Urinary bladder (tissue), 4 donors: ENCODE results near the gene LYRM2. TPM values are rescaled to one million over a fixed set of nuclear protein-coding genes. Genes with fewer than 3 reads are reported as not detected.

Experiments used
- DNase-seq: peaks from one replicate; pipeline ENCODE4 v3.0.0-alpha.2; 2015; ENCODE audit errors: extremely low spot score
- H3K27ac ChIP-seq: one replicate; pipeline ENCODE4 v1.5.1; 2013; ENCODE audit warnings: low read depth, mild to moderate bottlenecking, moderate library complexity
- H3K36me3 ChIP-seq: one replicate; pipeline ENCODE4 v1.6.1; 2013; ENCODE audit warnings: mild to moderate bottlenecking, moderate library complexity; ENCODE audit not compliant: insufficient read depth
- H3K4me1 ChIP-seq: one replicate; pipeline ENCODE4 v1.6.1; 2013; ENCODE audit warnings: mild to moderate bottlenecking, moderate library complexity; ENCODE audit not compliant: insufficient read depth
- H3K4me3 ChIP-seq: one replicate; pipeline ENCODE4 v1.5.1; 2013; ENCODE audit warnings: low read depth, low read length
- WGBS: extraction: QIAGEN DNeasy Blood & Tissue Kit; methylation state at CpG from one replicate; pipeline ENCODE4 v1.1.7; 2013; 5-methylcytosine and 5-hydroxymethylcytosine counted together
- polyA plus RNA-seq: library from polyadenylated mRNA; stranded (reverse); fragments of 200-250 nt; gene quantifications from one replicate; pipeline ENCODE4 v1.2.3, GENCODE V29; 2013
- total RNA-seq: library from RNA; depleted of rRNA; stranded (reverse); fragments of >200 nt; gene quantifications from one replicate; pipeline ENCODE4 v1.2.3, GENCODE V29; 2014
- donor health status: healthy with polysubstance abuse.
- donor health status: healthy.

Gene LYRM2
- total and polyA plus RNA-seq, 2 donors, result 20.8 to 30.7 TPM

GRCh38 chr6:89547281-89547680 lies 91.3 kb downstream of the LYRM2 start:
- Histone ChIP-seq H3K36me3 (no peaks in the 10 kb centered on the region), H3K4me3 (no peak overlapping the region), H3K27ac (no peak overlapping the region), H3K4me1 (no peaks in the 10 kb centered on the region)
- no peak for DNase-seq
- WGBS, result 82% methylated on average over 5 of the region's 5 CpGs

- no peaks in the 10 kb centered on the region for H3K36me3 ChIP-seq
- 55% methylated on average over 3 of the region's 3 CpGs for WGBS
- H3K4me3 ChIP-seq, result no peak overlapping the region
- DNase-seq, result no peak
- H3K4me1 ChIP-seq, result no peaks in the 10 kb centered on the region
- no peak overlapping the region for H3K27ac ChIP-seq
Observed at GRCh38 chr6:89542866-89543265, 95.7 kb downstream of the LYRM2 start.

GRCh38 chr6:89542081-89542857 lies 96.3 kb downstream of the LYRM2 start:
- Histone ChIP-seq H3K36me3 (no peaks in the 10 kb centered on the region), H3K27ac (no peak overlapping the region), H3K4me1 (no peaks in the 10 kb centered on the region), H3K4me3 (no peak overlapping the region)
- WGBS, result 87% methylated on average over 12 of the region's 12 CpGs
- no peak for DNase-seq

- WGBS, result 88% methylated on average over 2 of the region's 2 CpGs
Observed at GRCh38 chr6:89539779-89540178, 98.8 kb downstream of the LYRM2 start.

GRCh38 chr6:89536231-89536630 lies 102.3 kb downstream of the LYRM2 start:
- Histone ChIP-seq H3K36me3 (no peaks in the 10 kb centered on the region), H3K27ac (no peak overlapping the region), H3K4me3 (no peak overlapping the region), H3K4me1 (no peaks in the 10 kb centered on the region)
- DNase-seq, result no peak
- 93% methylated on average over 5 of the region's 5 CpGs for WGBS

More at GRCh38 chr6:89539779-89540178, 98.8 kb downstream of the LYRM2 start:
- no peaks in the 10 kb centered on the region for H3K4me1 ChIP-seq
- no peaks in the 10 kb centered on the region for H3K36me3 ChIP-seq
- no peak for DNase-seq
- no peak overlapping the region for H3K27ac ChIP-seq
- H3K4me3 ChIP-seq, result no peak overlapping the region

GRCh38 chr6:89530982-89531381 lies 107.6 kb downstream of the LYRM2 start:
- Histone ChIP-seq H3K4me3 (no peak overlapping the region), H3K4me1 (no peaks in the 10 kb centered on the region), H3K27ac (no peak overlapping the region), H3K36me3 (no peaks in the 10 kb centered on the region)
- 86% methylated on average over 11 of the region's 11 CpGs for WGBS
- no peak for DNase-seq

- Histone ChIP-seq H3K4me1 (no peaks in the 10 kb centered on the region), H3K27ac (no peak overlapping the region)
- DNase-seq, result no peak
Observed at GRCh38 chr6:89528866-89529265, 109.7 kb downstream of the LYRM2 start.

GRCh38 chr6:89527634-89528033 lies 110.9 kb downstream of the LYRM2 start:
- no peak for DNase-seq
- H3K4me1 ChIP-seq, result no peaks in the 10 kb centered on the region
- H3K4me3 ChIP-seq, result no peak overlapping the region
- no peak overlapping the region for H3K27ac ChIP-seq
- 95% methylated on average over 2 of the region's 2 CpGs for WGBS
- H3K36me3 ChIP-seq, result no peaks in the 10 kb centered on the region

More at GRCh38 chr6:89528866-89529265, 109.7 kb downstream of the LYRM2 start:
- Histone ChIP-seq H3K4me3 (no peak overlapping the region), H3K36me3 (no peaks in the 10 kb centered on the region)

- Histone ChIP-seq H3K27ac (no peak overlapping the region), H3K4me1 (no peaks in the 10 kb centered on the region), H3K36me3 (no peaks in the 10 kb centered on the region), H3K4me3 (no peak overlapping the region)
- WGBS, result over 99% methylated on average over 2 of the region's 2 CpGs
- no peak for DNase-seq
Observed at GRCh38 chr6:89526563-89526869, 112.0 kb downstream of the LYRM2 start.

- Histone ChIP-seq H3K4me1 (no peaks in the 10 kb centered on the region), H3K36me3 (no peaks in the 10 kb centered on the region), H3K27ac (no peak overlapping the region), H3K4me3 (no peak overlapping the region)
- no peak for DNase-seq
- 80% methylated on average over 4 of the region's 4 CpGs for WGBS
Observed at GRCh38 chr6:89525786-89526562, 112.6 kb downstream of the LYRM2 start.

- Histone ChIP-seq H3K4me1 (no peaks in the 10 kb centered on the region), H3K27ac (no peak overlapping the region), H3K36me3 (no peaks in the 10 kb centered on the region), H3K4me3 (no peak overlapping the region)
- no peak for DNase-seq
- WGBS, result 70% methylated on average over 2 of the region's 2 CpGs
Observed at GRCh38 chr6:89522778-89523177, 115.8 kb downstream of the LYRM2 start.

GRCh38 chr6:89520736-89521135 lies 117.8 kb downstream of the LYRM2 start:
- H3K36me3 ChIP-seq, result no peaks in the 10 kb centered on the region
- H3K4me3 ChIP-seq, result no peak overlapping the region
- DNase-seq, result no peak
- H3K27ac ChIP-seq, result no peak overlapping the region
- H3K4me1 ChIP-seq, result no peaks in the 10 kb centered on the region

- no peak overlapping the region for H3K27ac ChIP-seq
- 96% methylated on average over 4 of the region's 4 CpGs for WGBS
- no peak for DNase-seq
- no peak overlapping the region for H3K4me3 ChIP-seq
- H3K36me3 ChIP-seq, result no peaks in the 10 kb centered on the region
- H3K4me1 ChIP-seq, result peaks cover 1% of the 10 kb centered on the region
Observed at GRCh38 chr6:89518352-89519055, 120.0 kb downstream of the LYRM2 start.
